GM12892 (cell line): ENCODE data around the gene FEM1B.

Experiments
- POLR2A ChIP-seq: IDR thresholded peaks from 2 replicates; pipeline ENCODE4 v1.6.1; 2011; ENCODE audit warnings: low read depth, low read length, control low read depth
- POLR2AphosphoS5 ChIP-seq: IDR thresholded peaks from 2 replicates; pipeline ENCODE4 v1.6.1; 2011; ENCODE audit warnings: low read depth, low read length, control low read depth
- TAF1 ChIP-seq: IDR thresholded peaks from 2 replicates; pipeline ENCODE4 v1.6.1; 2011; ENCODE audit warnings: low read depth, mild to moderate bottlenecking, control low read depth, low read length, borderline replicate concordance

GRCh38 chr15:68302729-68303128 lies 25.2 kb downstream of the FEM1B start:
- TF ChIP-seq POLR2AphosphoS5, result no peak
- no peak for TF ChIP-seq TAF1
- no peak for TF ChIP-seq POLR2A
